Measurements from ENCODE around the gene JMJD1C.
"Not testable (repeated sequence)": the region's sequence is repeated elsewhere in the genome, so short reads cannot be mapped to it uniquely, and the experiment has no call there.

JMJD1C gene

DNA sequence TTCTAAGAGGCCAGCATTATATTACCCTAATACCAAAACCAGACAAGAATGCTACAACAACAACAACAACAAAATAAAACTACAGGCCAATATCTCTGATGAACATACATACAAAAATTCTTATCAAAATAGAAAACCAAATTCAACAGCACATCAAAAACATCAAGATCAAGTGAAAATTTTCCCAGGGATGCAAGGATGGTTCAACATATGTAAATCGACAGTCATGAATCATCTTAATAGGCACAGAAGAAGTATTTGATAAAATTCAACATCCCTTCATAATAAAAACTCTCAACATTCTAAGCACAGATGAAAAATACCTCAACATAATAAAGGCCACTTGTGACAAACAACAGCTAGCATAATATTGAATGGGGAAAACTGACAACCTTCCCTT, 75.3 kb downstream of the JMJD1C start:
- TF ChIP-seq TAF1 (IDR thresholded peaks at IDR 0.05; ENCODE audit: borderline replicate concordance, low read depth, low read length), result no peak
- TF ChIP-seq POLR2A (IDR thresholded peaks at IDR 0.05; ENCODE audit: low read depth, low read length), result no peak
- no peak for TF ChIP-seq POLR2AphosphoS5 (IDR thresholded peaks at IDR 0.05; ENCODE audit: low read depth, low read length)
- DNase-seq (ENCODE audit: insufficient read length), result no peak
- FAIRE-seq, result no peak

DNA sequence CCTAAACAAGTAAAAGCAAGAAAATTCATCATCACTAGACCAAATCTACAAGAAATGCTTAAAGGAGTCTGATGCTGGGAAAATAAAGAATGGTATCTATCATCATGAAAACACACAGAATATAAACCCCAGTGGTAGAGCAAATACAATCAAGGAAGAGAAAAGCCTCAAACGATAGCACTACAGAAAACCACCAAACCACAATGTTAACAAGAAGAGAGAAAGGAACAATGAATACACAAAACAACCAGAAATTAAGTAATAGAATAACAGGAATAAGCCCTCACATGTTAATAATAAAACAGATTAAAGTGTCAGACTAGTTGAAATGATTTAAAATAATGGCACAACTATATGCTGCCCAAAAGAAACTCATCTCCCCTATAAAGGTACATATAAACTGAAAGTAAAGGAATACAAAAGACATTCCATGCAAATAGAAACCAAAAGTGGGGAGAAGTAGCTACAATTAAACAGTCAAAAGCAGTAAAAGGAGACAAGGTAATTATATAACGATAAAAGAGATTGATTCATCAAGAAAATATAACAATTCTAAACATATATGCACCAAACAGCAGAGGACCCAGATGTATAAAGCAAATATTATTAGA, 77.3 kb downstream of the JMJD1C start:
- FAIRE-seq, result no peak
- TF ChIP-seq POLR2AphosphoS5 (IDR thresholded peaks at IDR 0.05; ENCODE audit: low read depth, low read length) (no peak), POLR2A (IDR thresholded peaks at IDR 0.05; ENCODE audit: low read depth, low read length) (no peak), TAF1 (IDR thresholded peaks at IDR 0.05; ENCODE audit: borderline replicate concordance, low read depth, low read length) (no peak)
- no peak for DNase-seq (ENCODE audit: insufficient read length)

DNA sequence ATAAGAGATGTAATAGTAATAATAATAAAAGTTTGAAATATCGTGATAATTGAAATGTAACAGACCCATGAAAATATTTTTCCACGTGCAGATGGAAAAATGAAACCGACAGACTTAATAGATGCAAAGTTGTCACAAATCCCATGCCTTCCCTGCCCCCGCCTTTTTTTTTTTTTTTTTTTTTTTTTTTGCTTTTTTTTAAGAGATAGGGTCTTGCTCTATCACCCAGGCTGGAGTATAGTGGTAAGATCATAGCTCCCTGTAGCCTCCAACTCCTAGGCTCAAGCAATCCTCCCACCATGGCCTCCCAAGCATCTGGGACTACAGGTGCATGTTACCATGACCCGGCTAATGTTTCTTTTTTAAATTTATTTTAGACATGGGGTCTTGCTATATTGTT, 80.5 kb downstream of the JMJD1C start:
- FAIRE-seq, result no peak
- TF ChIP-seq POLR2AphosphoS5 (IDR thresholded peaks at IDR 0.05; ENCODE audit: low read depth, low read length) (no peak), TAF1 (IDR thresholded peaks at IDR 0.05; ENCODE audit: borderline replicate concordance, low read depth, low read length) (no peak), POLR2A (IDR thresholded peaks at IDR 0.05; ENCODE audit: low read depth, low read length) (no peak)
- DNase-seq (ENCODE audit: insufficient read length), result no peak

GRCh38 chr10:63384675-63385074, 81.1 kb downstream of the JMJD1C start:
- DNase-seq (ENCODE audit: insufficient read length), result no peak
- no peak for FAIRE-seq

DNA sequence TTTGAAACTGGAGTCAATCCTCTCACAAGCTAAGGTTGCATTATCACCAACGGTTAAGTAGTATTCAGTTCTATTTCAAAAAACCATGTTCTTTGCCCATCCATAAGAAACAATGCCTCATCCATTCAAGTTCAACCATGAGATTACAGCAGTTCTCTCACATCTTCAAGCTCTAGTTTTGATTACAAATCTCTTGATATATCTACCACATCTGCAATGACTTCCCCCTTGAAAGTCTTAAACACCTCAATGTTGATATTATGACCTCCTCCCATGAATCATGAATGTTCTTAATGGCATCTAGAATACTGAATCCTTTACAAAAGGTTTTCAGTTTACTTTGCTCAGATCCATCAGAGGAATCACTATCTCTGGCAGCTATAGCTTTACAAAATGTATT, 81.8 kb downstream of the JMJD1C start:
- TF ChIP-seq POLR2A (IDR thresholded peaks at IDR 0.05; ENCODE audit: low read depth, low read length) (no peak), POLR2AphosphoS5 (IDR thresholded peaks at IDR 0.05; ENCODE audit: low read depth, low read length) (no peak), TAF1 (IDR thresholded peaks at IDR 0.05; ENCODE audit: borderline replicate concordance, low read depth, low read length) (no peak)
- FAIRE-seq (peak; percentile 38), DNase-seq (ENCODE audit: insufficient read length) (no peak)

More at GRCh38 chr10:63384675-63385074, 81.1 kb downstream of the JMJD1C start:
- TF ChIP-seq TAF1 (IDR thresholded peaks at IDR 0.05; ENCODE audit: borderline replicate concordance, low read depth, low read length) (no peak), POLR2AphosphoS5 (IDR thresholded peaks at IDR 0.05; ENCODE audit: low read depth, low read length) (no peak), POLR2A (IDR thresholded peaks at IDR 0.05; ENCODE audit: low read depth, low read length) (no peak)

GRCh38 chr10:63383141-63383540, 82.6 kb downstream of the JMJD1C start:
- no peak for TF ChIP-seq POLR2AphosphoS5 (IDR thresholded peaks at IDR 0.05; ENCODE audit: low read depth, low read length)
- TF ChIP-seq TAF1 (IDR thresholded peaks at IDR 0.05; ENCODE audit: borderline replicate concordance, low read depth, low read length), result no peak
- no peak for TF ChIP-seq POLR2A (IDR thresholded peaks at IDR 0.05; ENCODE audit: low read depth, low read length)
- FAIRE-seq, result no peak
- no peak for DNase-seq (ENCODE audit: insufficient read length)

DNA sequence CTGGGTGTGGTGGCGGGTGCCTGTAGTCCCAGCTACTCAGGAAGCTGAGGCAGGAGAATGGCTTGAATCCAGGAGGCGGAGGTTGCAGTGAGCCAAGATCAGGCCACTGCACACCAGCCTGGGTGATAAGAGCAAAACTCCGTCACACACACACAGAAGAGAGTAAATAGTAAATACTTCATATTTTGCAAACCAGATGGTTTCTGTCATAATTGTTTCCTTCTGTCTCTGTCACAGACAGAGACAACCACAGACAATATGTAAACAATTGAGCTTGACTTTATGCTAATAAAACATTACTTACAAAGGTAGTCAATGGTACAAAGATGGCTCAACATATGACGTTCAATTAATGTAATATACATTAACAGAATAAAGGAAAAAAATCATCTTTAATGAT, 83.7 kb downstream of the JMJD1C start:
- TF ChIP-seq TAF1 (IDR thresholded peaks at IDR 0.05; ENCODE audit: borderline replicate concordance, low read depth, low read length) (no peak), POLR2A (IDR thresholded peaks at IDR 0.05; ENCODE audit: low read depth, low read length) (no peak), POLR2AphosphoS5 (IDR thresholded peaks at IDR 0.05; ENCODE audit: low read depth, low read length) (no peak)
- no peak for DNase-seq (ENCODE audit: insufficient read length)
- FAIRE-seq, result no peak

GRCh38 chr10:63377305-63377661, 88.5 kb downstream of the JMJD1C start:
- FAIRE-seq; DNase-seq (ENCODE audit: insufficient read length): not testable (repeated sequence)

DNA sequence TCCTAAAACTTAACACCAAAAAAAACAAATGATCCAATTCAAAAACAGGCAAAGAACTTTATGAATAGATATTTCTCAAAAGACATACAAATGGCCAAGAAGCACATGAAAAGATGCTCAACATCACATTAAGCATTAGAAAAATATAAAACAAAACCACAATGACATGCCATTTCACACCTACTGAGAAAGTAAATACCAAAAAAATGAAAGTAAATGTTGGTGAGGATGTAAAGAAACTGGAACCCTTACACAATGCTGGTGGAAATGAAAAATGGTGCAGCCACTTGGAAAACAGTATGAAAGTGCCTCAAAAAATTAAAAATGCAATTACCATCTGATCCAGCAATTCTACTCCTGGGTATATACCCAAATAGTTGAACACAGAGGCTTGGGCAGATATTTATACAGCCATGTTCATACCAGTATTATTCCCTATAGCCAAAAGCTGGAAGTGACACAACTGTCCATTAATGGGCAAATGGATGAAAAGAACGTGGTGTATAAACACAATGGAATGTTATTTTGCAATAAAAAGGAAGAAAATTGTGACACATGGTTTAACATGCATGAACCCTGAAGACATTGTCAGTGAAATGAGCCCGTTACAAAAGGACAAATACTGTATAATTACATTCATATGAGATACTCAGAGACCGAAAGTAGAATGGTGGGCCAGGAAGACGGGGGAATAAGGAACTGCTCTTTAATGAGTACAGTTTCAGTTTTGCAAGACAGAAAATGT, 89.0 kb downstream of the JMJD1C start:
- FAIRE-seq (peak; percentile 92), DNase-seq (ENCODE audit: insufficient read length) (no peak)
- TF ChIP-seq TAF1 (IDR thresholded peaks at IDR 0.05; ENCODE audit: borderline replicate concordance, low read depth, low read length), result no peak
- TF ChIP-seq POLR2AphosphoS5 (IDR thresholded peaks at IDR 0.05; ENCODE audit: low read depth, low read length), result no peak
- no peak for TF ChIP-seq POLR2A (IDR thresholded peaks at IDR 0.05; ENCODE audit: low read depth, low read length)

GRCh38 chr10:63375859-63376258, 89.9 kb downstream of the JMJD1C start:
- DNase-seq (ENCODE audit: insufficient read length), result no peak
- FAIRE-seq, result no peak
- TF ChIP-seq POLR2A (IDR thresholded peaks at IDR 0.05; ENCODE audit: low read depth, low read length) (no peak), TAF1 (IDR thresholded peaks at IDR 0.05; ENCODE audit: borderline replicate concordance, low read depth, low read length) (no peak), POLR2AphosphoS5 (IDR thresholded peaks at IDR 0.05; ENCODE audit: low read depth, low read length) (no peak)

DNA sequence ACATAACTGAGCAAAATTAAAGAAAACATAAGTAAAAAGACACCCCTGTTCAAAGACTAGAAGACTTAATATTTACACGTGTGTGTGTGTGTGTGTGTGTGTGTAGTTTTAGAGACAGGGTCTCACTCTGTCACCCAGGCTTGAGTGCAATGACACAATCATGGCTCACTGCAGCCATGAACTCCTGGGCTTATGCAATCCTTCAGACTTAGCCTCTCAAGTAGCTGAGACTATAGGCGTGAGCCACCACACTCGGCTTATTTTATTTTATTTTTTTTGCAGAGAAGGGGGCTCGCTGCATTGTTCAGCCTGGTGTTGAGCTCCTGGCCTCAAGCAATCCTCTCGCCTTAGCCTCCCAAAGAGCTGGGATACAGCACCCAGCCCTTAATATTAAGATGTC, 90.3 kb downstream of the JMJD1C start:
- no peak for DNase-seq (ENCODE audit: insufficient read length)
- TF ChIP-seq TAF1 (IDR thresholded peaks at IDR 0.05; ENCODE audit: borderline replicate concordance, low read depth, low read length) (no peak), POLR2AphosphoS5 (IDR thresholded peaks at IDR 0.05; ENCODE audit: low read depth, low read length) (no peak), POLR2A (IDR thresholded peaks at IDR 0.05; ENCODE audit: low read depth, low read length) (no peak)
- FAIRE-seq, result peak; percentile 53

- TF ChIP-seq TAF1 (IDR thresholded peaks at IDR 0.05; ENCODE audit: borderline replicate concordance, low read depth, low read length), result no peak
- no peak for TF ChIP-seq POLR2A (IDR thresholded peaks at IDR 0.05; ENCODE audit: low read depth, low read length)
- TF ChIP-seq POLR2AphosphoS5 (IDR thresholded peaks at IDR 0.05; ENCODE audit: low read depth, low read length), result no peak
- FAIRE-seq (no peak), DNase-seq (ENCODE audit: insufficient read length) (no peak)
Observed at GRCh38 chr10:63374991-63375390, 90.8 kb downstream of the JMJD1C start.
